ENCODE data around the gene KLRC2.

DNA sequence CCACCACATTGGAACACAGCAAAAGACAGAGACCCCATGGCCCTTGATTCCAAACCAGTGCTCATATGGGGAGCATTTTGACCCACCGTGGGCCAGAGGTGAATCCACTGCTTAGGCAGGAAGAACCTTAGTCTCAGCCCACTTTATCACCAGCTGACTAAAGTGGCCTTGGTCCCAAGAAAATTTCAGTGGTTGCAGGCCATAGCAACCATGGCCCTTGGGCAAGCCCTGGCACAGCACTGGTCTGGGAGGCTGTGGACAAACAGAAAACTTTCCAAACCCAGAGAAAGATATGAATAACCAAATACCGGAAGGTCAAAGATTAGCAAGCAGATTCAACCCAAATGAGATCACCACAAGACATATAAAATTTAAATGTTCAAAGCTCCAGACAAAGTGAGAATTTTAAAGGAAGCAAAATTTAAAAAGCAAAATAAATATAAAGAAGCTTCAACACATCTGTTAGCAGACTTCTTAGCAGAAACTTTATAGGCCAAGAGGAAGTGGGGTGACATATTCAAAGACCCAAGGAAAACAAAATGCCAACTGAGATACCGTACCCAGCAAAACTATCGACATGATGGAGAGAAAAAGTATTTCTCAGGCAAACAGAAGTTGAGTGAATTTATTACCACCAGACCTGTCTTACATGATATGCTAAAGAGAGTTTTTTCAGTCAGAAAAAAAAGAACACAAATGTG, 53.7 kb downstream of the KLRC2 start:
- TF ChIP-seq, protein P1, sequence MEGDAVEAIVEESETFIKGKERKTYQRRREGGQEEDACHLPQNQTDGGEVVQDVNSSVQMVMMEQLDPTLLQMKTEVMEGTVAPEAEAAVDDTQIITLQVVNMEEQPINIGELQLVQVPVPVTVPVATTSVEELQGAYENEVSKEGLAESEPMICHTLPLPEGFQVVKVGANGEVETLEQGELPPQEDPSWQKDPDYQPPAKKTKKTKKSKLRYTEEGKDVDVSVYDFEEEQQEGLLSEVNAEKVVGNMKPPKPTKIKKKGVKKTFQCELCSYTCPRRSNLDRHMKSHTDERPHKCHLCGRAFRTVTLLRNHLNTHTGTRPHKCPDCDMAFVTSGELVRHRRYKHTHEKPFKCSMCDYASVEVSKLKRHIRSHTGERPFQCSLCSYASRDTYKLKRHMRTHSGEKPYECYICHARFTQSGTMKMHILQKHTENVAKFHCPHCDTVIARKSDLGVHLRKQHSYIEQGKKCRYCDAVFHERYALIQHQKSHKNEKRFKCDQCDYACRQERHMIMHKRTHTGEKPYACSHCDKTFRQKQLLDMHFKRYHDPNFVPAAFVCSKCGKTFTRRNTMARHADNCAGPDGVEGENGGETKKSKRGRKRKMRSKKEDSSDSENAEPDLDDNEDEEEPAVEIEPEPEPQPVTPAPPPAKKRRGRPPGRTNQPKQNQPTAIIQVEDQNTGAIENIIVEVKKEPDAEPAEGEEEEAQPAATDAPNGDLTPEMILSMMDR (IDR thresholded peaks at IDR 0.05; ENCODE audit: low read length) = no peak
- TF ChIP-seq EZH2 (IDR thresholded peaks at IDR 0.05; ENCODE audit: borderline replicate concordance, low read length) = no peak
